ENCODE measurements around the gene SLC26A6.

DNA sequence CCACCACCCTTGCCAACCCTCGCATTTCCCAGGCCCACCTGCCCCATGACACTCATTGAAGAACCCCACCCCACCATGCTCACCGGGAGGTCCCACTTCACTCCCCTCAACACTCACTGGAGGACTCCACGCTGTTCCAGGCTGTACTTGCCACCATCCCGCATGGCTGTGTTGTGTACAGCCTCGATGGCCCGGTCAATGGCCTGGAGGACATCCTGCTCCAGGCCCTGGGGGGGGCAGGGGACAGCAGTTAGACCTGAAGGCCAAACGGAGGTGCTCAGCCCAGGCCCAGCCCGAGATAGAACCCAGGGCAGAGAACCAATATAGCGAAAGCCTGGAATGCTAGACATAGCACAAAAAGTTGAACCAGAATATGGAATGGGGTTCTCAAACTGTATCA, 47.5 kb upstream of the SLC26A6 start:
- TF ChIP-seq POLR2AphosphoS5 (IDR thresholded peaks at IDR 0.05; ENCODE audit: low read depth, low read length) (no peak), SIN3A (IDR thresholded peaks at IDR 0.05; ENCODE audit: borderline replicate concordance, insufficient read depth, low read depth, low read length) (no peak)
- TF ChIP-seq, protein P1, sequence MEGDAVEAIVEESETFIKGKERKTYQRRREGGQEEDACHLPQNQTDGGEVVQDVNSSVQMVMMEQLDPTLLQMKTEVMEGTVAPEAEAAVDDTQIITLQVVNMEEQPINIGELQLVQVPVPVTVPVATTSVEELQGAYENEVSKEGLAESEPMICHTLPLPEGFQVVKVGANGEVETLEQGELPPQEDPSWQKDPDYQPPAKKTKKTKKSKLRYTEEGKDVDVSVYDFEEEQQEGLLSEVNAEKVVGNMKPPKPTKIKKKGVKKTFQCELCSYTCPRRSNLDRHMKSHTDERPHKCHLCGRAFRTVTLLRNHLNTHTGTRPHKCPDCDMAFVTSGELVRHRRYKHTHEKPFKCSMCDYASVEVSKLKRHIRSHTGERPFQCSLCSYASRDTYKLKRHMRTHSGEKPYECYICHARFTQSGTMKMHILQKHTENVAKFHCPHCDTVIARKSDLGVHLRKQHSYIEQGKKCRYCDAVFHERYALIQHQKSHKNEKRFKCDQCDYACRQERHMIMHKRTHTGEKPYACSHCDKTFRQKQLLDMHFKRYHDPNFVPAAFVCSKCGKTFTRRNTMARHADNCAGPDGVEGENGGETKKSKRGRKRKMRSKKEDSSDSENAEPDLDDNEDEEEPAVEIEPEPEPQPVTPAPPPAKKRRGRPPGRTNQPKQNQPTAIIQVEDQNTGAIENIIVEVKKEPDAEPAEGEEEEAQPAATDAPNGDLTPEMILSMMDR (IDR thresholded peaks at IDR 0.05): no peak
- TF ChIP-seq, protein P2, sequence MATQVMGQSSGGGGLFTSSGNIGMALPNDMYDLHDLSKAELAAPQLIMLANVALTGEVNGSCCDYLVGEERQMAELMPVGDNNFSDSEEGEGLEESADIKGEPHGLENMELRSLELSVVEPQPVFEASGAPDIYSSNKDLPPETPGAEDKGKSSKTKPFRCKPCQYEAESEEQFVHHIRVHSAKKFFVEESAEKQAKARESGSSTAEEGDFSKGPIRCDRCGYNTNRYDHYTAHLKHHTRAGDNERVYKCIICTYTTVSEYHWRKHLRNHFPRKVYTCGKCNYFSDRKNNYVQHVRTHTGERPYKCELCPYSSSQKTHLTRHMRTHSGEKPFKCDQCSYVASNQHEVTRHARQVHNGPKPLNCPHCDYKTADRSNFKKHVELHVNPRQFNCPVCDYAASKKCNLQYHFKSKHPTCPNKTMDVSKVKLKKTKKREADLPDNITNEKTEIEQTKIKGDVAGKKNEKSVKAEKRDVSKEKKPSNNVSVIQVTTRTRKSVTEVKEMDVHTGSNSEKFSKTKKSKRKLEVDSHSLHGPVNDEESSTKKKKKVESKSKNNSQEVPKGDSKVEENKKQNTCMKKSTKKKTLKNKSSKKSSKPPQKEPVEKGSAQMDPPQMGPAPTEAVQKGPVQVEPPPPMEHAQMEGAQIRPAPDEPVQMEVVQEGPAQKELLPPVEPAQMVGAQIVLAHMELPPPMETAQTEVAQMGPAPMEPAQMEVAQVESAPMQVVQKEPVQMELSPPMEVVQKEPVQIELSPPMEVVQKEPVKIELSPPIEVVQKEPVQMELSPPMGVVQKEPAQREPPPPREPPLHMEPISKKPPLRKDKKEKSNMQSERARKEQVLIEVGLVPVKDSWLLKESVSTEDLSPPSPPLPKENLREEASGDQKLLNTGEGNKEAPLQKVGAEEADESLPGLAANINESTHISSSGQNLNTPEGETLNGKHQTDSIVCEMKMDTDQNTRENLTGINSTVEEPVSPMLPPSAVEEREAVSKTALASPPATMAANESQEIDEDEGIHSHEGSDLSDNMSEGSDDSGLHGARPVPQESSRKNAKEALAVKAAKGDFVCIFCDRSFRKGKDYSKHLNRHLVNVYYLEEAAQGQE (IDR thresholded peaks at IDR 0.05; ENCODE audit: insufficient read depth in 1 of 2, low read depth in 2 of 2, low read length in 1 of 2): no peak
